Peyer's patch (tissue), 4 donors: Measurements from ENCODE around the gene MEI1.

Source experiments
- CTCF ChIP-seq, 6 experiments: fragments of 450-650 bp in 4 of 6; fragments of 200-600 bp in 2 of 6; sonication (generic) in 1 of 6; IDR thresholded peaks; one replicate each; pipeline ENCODE4 v1.5.1; 2017 to 2019; ENCODE audit warnings: antibody characterized with exemption in 6 of 6, mild to moderate bottlenecking in 3 of 6, moderate library complexity in 1 of 6
- POLR2A ChIP-seq, 2 donors: fragments of 450-650 bp; IDR thresholded peaks; one replicate each; pipeline ENCODE4 v1.5.1; 2017; ENCODE audit warnings: antibody characterized with exemption in 2 of 2, mild to moderate bottlenecking in 2 of 2, moderate library complexity in 2 of 2

GRCh38 chr22:41722496-41722895 is 23.2 kb downstream of the MEI1 start:
- TF ChIP-seq CTCF (IDR thresholded peaks at IDR 0.05) (no peak), POLR2A (IDR thresholded peaks at IDR 0.05) (no peak)
